GM20000 (cell line): ENCODE measurements around the gene PRR12.

Experiments used
- DNase-seq: peaks from one replicate; pipeline ENCODE4 v3.0.0; 2012; ENCODE audit warnings: low spot score
- TF ChIP-seq, protein P1 (sequence below): IDR thresholded peaks from 2 replicates; pipeline ENCODE4 v1.5.1; 2012; ENCODE audit warnings: mild to moderate bottlenecking, control low read depth; ENCODE audit errors: extremely low read depth, missing control alignments

The PRR12 gene

DNA sequence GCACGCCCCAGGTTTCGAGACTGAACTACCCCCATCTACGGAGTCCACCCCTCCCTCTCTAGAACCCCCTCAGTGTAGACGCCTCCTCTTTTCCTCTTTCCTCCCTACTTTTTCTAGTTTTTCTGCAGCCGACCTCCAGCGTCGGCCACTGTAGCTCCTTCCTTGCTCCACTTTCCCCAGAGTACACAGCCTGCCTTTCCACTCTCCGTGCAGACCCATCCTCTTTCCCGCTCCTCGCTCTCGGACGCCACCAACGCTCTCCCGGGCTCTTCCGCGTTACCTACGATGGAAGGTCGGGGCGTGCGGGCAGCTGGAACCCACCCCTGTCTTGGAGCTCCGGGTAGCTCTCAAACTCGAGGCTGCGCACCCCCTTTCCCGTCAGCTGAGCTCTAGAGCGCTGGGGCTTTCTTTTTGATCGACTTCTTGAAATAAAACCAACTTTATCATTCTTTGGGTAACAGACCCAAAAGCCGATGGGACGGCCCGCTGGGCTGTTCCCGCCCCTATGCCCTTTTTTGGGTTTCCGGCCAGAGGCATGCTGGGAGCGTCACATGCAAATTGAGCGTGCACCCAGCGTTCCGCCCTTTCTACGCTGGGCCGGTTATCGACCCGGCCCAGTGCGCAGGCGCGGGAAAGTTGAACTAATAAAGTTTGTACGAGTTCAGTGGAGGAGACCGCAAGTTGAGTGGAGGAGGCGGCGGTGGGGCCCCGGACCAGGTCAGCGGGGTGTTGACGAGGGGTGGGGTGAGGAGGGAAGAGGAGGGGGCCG, 74.6 kb downstream of the PRR12 start, which contains the start of the genes BCL2L12 and IRF3:
Gene BCL2L12, plus strand, starts transcription at position 583 of the 769 bp plus-strand sequence. CDS start 760 bp downstream, outside the sequence.
Gene IRF3, minus strand, starts transcription at position 507 of the 769 bp plus-strand sequence. CDS start 1,019 bp downstream, outside the sequence.
- TF ChIP-seq, protein P1, sequence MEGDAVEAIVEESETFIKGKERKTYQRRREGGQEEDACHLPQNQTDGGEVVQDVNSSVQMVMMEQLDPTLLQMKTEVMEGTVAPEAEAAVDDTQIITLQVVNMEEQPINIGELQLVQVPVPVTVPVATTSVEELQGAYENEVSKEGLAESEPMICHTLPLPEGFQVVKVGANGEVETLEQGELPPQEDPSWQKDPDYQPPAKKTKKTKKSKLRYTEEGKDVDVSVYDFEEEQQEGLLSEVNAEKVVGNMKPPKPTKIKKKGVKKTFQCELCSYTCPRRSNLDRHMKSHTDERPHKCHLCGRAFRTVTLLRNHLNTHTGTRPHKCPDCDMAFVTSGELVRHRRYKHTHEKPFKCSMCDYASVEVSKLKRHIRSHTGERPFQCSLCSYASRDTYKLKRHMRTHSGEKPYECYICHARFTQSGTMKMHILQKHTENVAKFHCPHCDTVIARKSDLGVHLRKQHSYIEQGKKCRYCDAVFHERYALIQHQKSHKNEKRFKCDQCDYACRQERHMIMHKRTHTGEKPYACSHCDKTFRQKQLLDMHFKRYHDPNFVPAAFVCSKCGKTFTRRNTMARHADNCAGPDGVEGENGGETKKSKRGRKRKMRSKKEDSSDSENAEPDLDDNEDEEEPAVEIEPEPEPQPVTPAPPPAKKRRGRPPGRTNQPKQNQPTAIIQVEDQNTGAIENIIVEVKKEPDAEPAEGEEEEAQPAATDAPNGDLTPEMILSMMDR: no peak

DNA sequence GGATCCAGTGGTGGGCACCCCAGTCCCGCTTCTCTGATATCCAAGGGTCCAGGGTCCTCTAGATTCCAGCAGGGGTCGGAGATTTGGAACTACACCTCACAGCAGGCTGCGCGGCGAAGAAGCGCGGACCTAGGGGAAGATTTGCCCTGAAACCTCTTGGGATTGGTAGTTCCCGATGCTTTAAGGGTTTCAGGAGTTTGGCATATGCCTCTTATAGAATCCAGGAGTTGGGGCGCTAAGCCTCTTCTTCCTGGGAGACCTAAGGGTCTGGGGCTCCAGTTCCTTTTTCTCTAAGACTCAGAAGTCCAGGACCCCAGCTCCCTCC, 75.1 kb downstream of the PRR12 start:
- DNase-seq: no peak
- TF ChIP-seq, protein P1: no peak

More for the DNA sequence above, 74.6 kb downstream of the PRR12 start, which contains the start of the genes BCL2L12 and IRF3:
- DNase-seq: peak; percentile 99

DNA sequence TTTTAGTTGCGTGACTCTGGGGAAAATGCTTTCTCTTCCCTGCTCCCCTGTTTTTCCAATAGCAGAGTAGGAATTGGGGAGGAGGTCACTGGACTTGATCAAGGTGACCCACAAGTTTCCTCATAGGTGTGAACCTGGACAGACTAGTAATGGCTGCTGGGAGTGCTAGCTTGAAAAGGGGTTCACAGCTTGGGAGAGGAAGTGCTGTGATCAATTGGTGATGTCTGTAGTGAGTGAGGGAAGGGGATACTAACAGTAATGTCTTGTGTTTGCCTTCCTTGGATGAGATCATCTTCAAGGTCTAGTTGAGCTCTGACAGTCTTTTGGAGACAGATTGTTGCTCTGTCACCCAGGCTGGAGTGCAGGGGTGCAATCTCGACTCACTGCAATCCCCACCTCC, 76.5 kb downstream of the PRR12 start:
- TF ChIP-seq, protein P1: no peak
- DNase-seq: no peak

DNA sequence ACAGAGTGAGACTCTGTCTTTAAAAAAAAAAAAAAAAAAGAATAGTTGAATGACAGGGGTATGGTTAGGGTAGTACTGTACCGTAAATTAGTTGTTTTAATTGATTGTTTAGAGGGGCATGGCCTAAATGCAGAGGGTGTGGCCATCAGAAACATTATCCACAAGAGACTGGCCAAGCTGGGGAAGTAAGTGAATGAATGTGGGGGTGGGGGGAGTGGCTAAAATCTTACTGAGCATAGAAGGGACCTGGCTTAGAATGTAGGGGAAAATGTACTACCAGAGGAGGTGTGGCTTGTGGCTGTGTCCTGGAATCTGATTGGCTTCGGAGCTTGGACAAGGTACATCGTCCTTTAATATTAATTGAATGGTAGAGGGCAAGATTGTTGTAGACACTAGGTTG, 78.5 kb downstream of the PRR12 start:
- DNase-seq: no peak
- TF ChIP-seq, protein P1: no peak

DNA sequence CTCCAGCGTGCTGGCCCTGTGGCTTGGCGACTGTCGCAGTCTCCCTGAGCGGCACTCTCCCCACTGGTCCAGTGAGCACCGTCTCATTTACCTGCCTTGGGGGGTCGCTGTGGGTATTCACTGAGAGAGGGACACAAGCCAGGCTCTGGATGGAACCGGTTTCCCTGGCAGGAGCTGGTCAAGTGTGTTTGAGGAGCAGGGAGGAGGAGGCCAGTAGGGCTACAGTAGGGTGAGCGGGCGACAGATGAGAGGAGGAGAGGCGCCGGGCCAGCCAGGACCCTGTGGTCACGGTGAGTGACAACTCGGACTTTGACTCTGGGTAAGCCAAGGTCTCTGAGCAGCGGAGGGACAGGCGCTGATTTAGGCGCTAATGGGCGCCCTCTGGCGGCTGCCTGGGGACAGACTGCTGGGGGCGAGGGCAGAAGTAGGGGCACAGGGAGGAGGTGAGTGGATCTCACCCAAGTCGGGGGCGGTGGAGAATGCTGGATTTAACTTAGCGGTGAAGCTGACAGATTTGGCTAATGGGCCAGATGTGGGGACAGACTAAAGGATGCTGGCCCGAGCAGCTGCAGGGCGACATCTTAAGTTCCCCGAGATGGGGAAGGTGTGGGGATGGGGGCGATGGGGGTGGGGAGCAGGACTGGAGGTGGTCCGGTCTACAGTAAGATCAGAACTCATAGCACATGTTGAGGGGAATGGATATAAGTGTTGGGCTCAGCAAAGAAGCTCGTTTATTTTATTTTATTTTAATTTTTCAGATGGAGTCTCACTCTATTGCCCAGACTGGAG, 81.3 kb downstream of the PRR12 start:
- DNase-seq: peak; percentile 91
- TF ChIP-seq, protein P1: peak; percentile 93
